Prostate gland (tissue), 2 donors: ENCODE results near the gene RHBDF2.

Experiments
- CTCF ChIP-seq, 4 experiments: fragments of 200-600 bp in 2 of 4; fragments of 450-650 bp in 2 of 4; sonication (generic) in 2 of 4; IDR thresholded peaks; 1 replicate in 3 of 4; 2 replicates in 1 of 4; pipeline ENCODE4 v1.5.1; 2016 to 2019; ENCODE audit warnings: antibody characterized with exemption in 4 of 4, mild to moderate bottlenecking in 2 of 4, moderate library complexity in 2 of 4
- POLR2A ChIP-seq: fragments of 450-650 bp; IDR thresholded peaks from one replicate; pipeline ENCODE4 v1.6.1; 2016; ENCODE audit warnings: antibody characterized with exemption, mild to moderate bottlenecking
- POLR2AphosphoS5 ChIP-seq: sonication (generic); formaldehyde crosslinking; IDR thresholded peaks from one replicate; pipeline ENCODE4 v1.6.1; 2017; ENCODE audit warnings: antibody characterized with exemption

DNA sequence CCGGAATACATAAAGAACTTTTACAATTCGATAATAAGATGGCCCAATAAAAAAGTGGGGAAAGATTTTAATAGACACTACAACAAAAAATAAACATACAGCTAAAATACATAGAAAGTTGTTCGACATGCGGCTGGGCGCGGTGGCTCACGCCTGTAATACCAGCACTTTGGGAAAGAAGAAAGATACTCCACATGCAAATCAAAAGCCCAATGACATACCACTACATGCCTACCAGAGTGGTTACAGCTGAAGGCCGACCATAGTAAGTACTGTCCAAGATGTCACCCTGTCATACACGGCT, 47.9 kb upstream of the RHBDF2 start:
- TF ChIP-seq CTCF (IDR thresholded peaks at IDR 0.05) (no peak), POLR2A (no peak), POLR2AphosphoS5 (no peak)
